Muscle layer of colon (tissue), 2 donors: ENCODE results near the gene HAX1.
A peak's percentile ranks its signal among the peaks of the same experiment; 100 is the strongest.

Experiments
- H3K27ac ChIP-seq: one replicate; pipeline ENCODE4 v1.7.0; 2013; ENCODE audit warnings: low read depth, mild to moderate bottlenecking, low read length, moderate library complexity
- H3K27me3 ChIP-seq, 2 donors: one replicate each; pipeline ENCODE4 v1.7.0; 2013; ENCODE audit warnings: low read length in 2 of 2, mild to moderate bottlenecking in 2 of 2; ENCODE audit not compliant: insufficient read depth in 2 of 2, control insufficient read depth in 1 of 2
- H3K36me3 ChIP-seq: one replicate; pipeline ENCODE4 v1.7.0; 2013; ENCODE audit warnings: mild to moderate bottlenecking, low read length; ENCODE audit not compliant: insufficient read depth
- H3K4me1 ChIP-seq: one replicate; pipeline ENCODE4 v1.7.0; 2013; ENCODE audit warnings: mild to moderate bottlenecking, low read length; ENCODE audit not compliant: insufficient read depth
- H3K4me3 ChIP-seq, 2 donors: one replicate each; pipeline ENCODE4 v1.7.0; 2013; ENCODE audit warnings: low read length in 2 of 2, low read depth in 1 of 2, mild to moderate bottlenecking in 1 of 2, moderate library complexity in 1 of 2
- H3K9ac ChIP-seq: one replicate; pipeline ENCODE4 v1.7.0; 2013; ENCODE audit warnings: low read length
- H3K9me3 ChIP-seq: one replicate; pipeline ENCODE4 v1.7.0; 2013; ENCODE audit warnings: mild to moderate bottlenecking, low read length
- donor health status: abdominal sarcoma.
- donor health status: Adenocarcinoma of cecum.

HAX1 gene

DNA sequence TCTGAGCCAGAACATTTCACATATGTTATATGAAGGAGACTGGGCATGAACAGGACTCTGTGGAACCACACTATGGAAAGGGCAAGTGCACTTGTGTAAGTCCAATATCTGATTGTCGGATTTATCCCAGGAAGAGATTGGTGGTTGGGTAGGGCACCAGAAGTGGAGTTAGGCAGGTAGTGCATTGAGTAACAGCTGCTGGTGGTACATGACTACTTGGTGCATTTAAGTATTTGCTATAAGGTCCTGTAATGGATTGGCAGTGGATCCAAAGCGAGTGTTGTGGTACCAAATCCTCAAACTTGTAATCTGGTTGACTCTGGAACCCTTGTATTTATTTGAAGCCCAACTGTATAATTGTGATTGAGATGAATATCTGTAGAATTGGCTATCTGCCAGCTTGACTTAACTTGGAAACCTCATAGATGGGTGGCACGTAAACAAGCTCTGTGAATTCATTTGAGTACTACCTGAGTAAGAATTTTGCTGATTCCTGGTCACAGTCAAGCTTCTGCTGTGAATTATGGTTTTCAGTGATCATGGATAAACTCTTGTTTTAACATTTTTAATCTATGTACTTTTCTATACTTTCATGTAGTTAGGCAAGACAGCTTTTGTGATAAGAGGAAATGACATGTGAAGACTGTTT lies 30.6 kb upstream of the HAX1 start:
- Histone ChIP-seq H3K27me3 (no peaks in the 10 kb centered on the region), H3K9ac (no peak overlapping the region), H3K4me3 (no peak overlapping the region), H3K9me3 (no peaks in the 10 kb centered on the region), H3K27ac (no peak overlapping the region), H3K36me3 (peaks cover 74% of the 10 kb centered on the region), H3K4me1 (no peaks in the 10 kb centered on the region)

- H3K27ac ChIP-seq, result no peak overlapping the region
- peaks cover 90% of the 10 kb centered on the region for H3K36me3 ChIP-seq
- H3K9ac ChIP-seq, result no peak overlapping the region
- H3K27me3 ChIP-seq, result no peaks in the 10 kb centered on the region
- H3K9me3 ChIP-seq, result no peaks in the 10 kb centered on the region
- no peaks in the 10 kb centered on the region for H3K4me1 ChIP-seq
- no peak overlapping the region for H3K4me3 ChIP-seq
Measured at GRCh38 chr1:154253671-154254070, 18.8 kb upstream of the HAX1 start.

- no peaks in the 10 kb centered on the region for H3K27me3 ChIP-seq
- H3K27ac ChIP-seq, result no peak overlapping the region
- peaks cover 90% of the 10 kb centered on the region for H3K36me3 ChIP-seq
- H3K9me3 ChIP-seq, result no peaks in the 10 kb centered on the region
- H3K4me1 ChIP-seq, result no peaks in the 10 kb centered on the region
- H3K4me3 ChIP-seq, result no peak overlapping the region
- H3K9ac ChIP-seq, result no peak overlapping the region
Measured at GRCh38 chr1:154256686-154257085, 15.7 kb upstream of the HAX1 start.

GRCh38 chr1:154258784-154259183 lies 13.6 kb upstream of the HAX1 start:
- Histone ChIP-seq H3K36me3 (peaks cover 98% of the 10 kb centered on the region), H3K4me3 (no peak overlapping the region), H3K4me1 (no peaks in the 10 kb centered on the region), H3K27ac (no peak overlapping the region), H3K27me3 (no peaks in the 10 kb centered on the region), H3K9ac (no peak overlapping the region), H3K9me3 (no peaks in the 10 kb centered on the region)

- peaks cover 93% of the 10 kb centered on the region for H3K36me3 ChIP-seq
- no peak overlapping the region for H3K27ac ChIP-seq
- H3K27me3 ChIP-seq, result no peaks in the 10 kb centered on the region
- no peaks in the 10 kb centered on the region for H3K9me3 ChIP-seq
- no peaks in the 10 kb centered on the region for H3K4me1 ChIP-seq
- H3K9ac ChIP-seq, result no peak overlapping the region
- no peak overlapping the region for H3K4me3 ChIP-seq
Measured at GRCh38 chr1:154260127-154260526, 12.3 kb upstream of the HAX1 start.

GRCh38 chr1:154263465-154264332 lies 8.7 kb upstream of the HAX1 start:
- peaks cover 73% of the 10 kb centered on the region for H3K36me3 ChIP-seq
- H3K9ac ChIP-seq, result no peak overlapping the region

GRCh38 chr1:154264454-154264853 lies 8.0 kb upstream of the HAX1 start:
- H3K4me1 ChIP-seq, result no peaks in the 10 kb centered on the region
- no peak overlapping the region for H3K4me3 ChIP-seq
- no peaks in the 10 kb centered on the region for H3K9me3 ChIP-seq
- H3K27ac ChIP-seq, result no peak overlapping the region
- no peaks in the 10 kb centered on the region for H3K27me3 ChIP-seq
- H3K36me3 ChIP-seq, result peaks cover 73% of the 10 kb centered on the region
- H3K9ac ChIP-seq, result no peak overlapping the region

More at GRCh38 chr1:154263465-154264332, 8.7 kb upstream of the HAX1 start:
- Histone ChIP-seq H3K9me3 (no peaks in the 10 kb centered on the region), H3K4me1 (no peaks in the 10 kb centered on the region), H3K27me3 (no peaks in the 10 kb centered on the region), H3K4me3 (no peak overlapping the region), H3K27ac (no peak overlapping the region)

DNA sequence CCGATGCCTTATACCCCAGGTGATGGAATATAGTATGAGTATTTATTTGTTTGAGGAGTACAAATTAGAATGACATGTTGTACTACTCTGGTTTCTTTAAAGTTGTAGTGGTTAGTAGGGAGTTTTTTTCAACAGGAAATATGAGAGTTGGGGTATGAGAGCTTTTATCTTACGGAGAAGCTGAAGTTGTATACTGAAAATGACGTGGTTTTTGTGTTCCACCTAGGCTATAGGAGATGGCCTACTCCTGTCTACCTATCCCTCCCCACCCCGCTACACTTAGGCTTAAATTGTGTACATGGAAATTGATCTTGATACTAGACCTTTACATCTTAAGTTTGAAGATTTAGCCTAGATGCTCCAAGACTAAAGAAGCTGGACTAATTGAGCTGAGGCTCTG lies 6.8 kb upstream of the HAX1 start:
- H3K9ac ChIP-seq, result no peak overlapping the region
- no peaks in the 10 kb centered on the region for H3K9me3 ChIP-seq
- H3K27me3 ChIP-seq, result no peaks in the 10 kb centered on the region
- H3K36me3 ChIP-seq, result peaks cover 69% of the 10 kb centered on the region
- no peaks in the 10 kb centered on the region for H3K4me1 ChIP-seq
- no peak overlapping the region for H3K27ac ChIP-seq
- H3K4me3 ChIP-seq, result no peak overlapping the region

DNA sequence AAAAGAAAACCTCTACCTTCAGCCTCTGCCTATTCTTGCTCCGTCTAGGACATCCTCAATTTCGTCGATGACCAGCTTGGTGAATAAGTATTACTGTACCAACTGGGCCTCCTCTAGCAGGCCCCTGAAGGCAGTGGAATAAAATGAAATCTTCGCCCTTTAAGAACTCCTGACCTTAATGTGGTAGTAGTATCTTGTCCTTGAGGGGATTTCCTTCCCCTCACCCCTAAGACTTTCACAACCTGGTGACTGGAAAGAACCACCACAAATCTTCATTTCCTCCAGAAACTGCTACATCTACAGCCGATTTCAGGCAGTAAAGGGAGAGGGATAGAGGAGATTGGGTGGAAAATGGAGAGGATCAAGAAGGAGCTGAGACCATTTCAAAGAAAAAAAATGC lies 1.6 kb upstream of the HAX1 start:
- no peak overlapping the region for H3K4me3 ChIP-seq

DNA sequence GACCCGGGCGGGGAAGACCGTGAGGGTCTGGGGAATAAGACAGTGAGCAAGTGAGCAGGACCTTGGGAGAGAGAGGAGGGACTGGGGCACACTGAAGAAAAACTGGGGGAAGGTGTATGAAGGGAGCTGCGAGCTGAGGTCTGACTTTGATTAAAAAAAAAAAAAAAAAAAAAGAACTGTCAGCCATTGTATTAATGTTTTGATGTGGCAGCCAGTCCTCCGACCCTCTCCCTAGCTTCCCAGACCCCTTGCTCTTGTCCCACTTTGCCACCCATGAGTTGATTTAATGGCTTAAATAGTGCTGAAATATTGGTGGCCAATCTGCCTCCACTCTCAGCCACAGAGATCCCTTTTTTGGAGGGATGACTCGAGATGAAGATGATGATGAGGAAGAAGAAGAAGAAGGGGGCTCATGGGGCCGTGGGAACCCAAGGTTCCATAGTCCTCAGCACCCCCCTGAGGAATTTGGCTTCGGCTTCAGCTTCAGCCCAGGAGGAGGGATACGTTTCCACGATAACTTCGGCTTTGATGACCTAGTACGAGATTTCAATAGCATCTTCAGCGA lies 652 bp downstream of the HAX1 start:
- Histone ChIP-seq H3K27ac (peak overlapping the region; percentile 92), H3K36me3 (peaks cover 29% of the 10 kb centered on the region), H3K4me1 (peaks cover 10% of the 10 kb centered on the region), H3K9me3 (no peaks in the 10 kb centered on the region), H3K4me3 (peak overlapping the region; percentile 96 to 97), H3K9ac (peak overlapping the region; percentile 99), H3K27me3 (no peaks in the 10 kb centered on the region)

More for the DNA sequence above, 1.6 kb upstream of the HAX1 start:
- H3K27ac ChIP-seq, result no peak overlapping the region
- H3K9me3 ChIP-seq, result no peaks in the 10 kb centered on the region
- H3K27me3 ChIP-seq, result no peaks in the 10 kb centered on the region
- no peak overlapping the region for H3K9ac ChIP-seq
- H3K36me3 ChIP-seq, result peaks cover 39% of the 10 kb centered on the region
- H3K4me1 ChIP-seq, result peaks cover 10% of the 10 kb centered on the region

GRCh38 chr1:154276797-154277196 lies 4.4 kb downstream of the HAX1 start:
- Histone ChIP-seq H3K36me3 (peaks cover 9% of the 10 kb centered on the region), H3K27me3 (no peaks in the 10 kb centered on the region), H3K27ac (no peak overlapping the region), H3K9me3 (no peaks in the 10 kb centered on the region), H3K9ac (no peak overlapping the region), H3K4me1 (peaks cover 10% of the 10 kb centered on the region), H3K4me3 (no peak overlapping the region)
